ENCODE measurements around the gene FAM131C. TPM values are rescaled to one million over a fixed set of nuclear protein-coding genes. Genes with fewer than 3 reads are reported as not detected.

Gene FAM131C
- polyA plus RNA-seq, 3 donors: not detected

DNA sequence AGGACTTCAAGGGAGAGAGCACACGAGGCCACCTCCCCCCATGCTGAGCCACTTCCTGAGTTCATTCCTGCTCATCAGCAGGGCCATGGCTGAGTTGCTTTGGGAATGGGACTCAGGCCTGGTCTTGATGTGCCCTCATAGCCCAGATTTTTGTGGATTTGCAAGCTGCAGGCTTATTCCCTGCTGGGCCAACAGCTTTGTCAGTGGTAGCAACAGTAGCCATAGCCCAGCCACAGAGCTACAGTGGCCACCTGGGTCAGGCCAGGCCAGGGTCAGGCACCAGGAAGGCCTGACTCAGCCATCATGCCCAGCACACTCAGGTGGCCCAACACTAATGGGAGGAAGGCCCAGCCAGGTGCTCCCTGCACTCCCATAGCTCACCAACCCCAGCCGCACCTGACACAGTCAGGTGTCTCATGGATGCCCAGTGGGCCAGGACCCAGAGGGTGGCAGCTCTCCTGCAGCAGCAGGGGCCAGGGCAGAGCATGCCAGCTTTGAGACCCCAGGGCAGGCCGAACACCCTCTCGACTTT, 49.0 kb upstream of the FAM131C start:
- Histone ChIP-seq H3K9ac (ENCODE audit: insufficient read depth, low read length, poor library complexity, severe bottlenecking) (peak overlapping the region; percentile 15), H3K27me3 (ENCODE audit: control insufficient read depth in 2 of 2, insufficient read depth in 2 of 2, low read length in 2 of 2) (no peaks in the 10 kb centered on the region), H4K20me1 (ENCODE audit: insufficient read depth, low read length) (no peaks in the 10 kb centered on the region), H3K27ac (ENCODE audit: low read depth in 1 of 2, low read length in 2 of 2) (no peak overlapping the region), H3K4me3 (replicated peaks in 1 of 3; ENCODE audit: low read depth in 2 of 3, low read length in 3 of 3) (no peak overlapping the region), H3K79me2 (ENCODE audit: insufficient read depth, low read length) (no peaks in the 10 kb centered on the region), H3K4me1 (ENCODE audit: control insufficient read depth in 1 of 2, insufficient read depth in 2 of 2, low read length in 2 of 2) (peaks cover 3 to 4% of the 10 kb centered on the region in 2 donors), H3K4me2 (replicated peaks; ENCODE audit: extremely low read depth, low read length, poor library complexity, severe bottlenecking) (no peak overlapping the region), H3K9me3 (replicated peaks in 1 of 2; ENCODE audit: control insufficient read depth in 1 of 2, insufficient read depth in 1 of 2, low read length in 2 of 2) (no peaks in the 10 kb centered on the region), H3K36me3 (replicated peaks in 1 of 2; ENCODE audit: control insufficient read depth in 1 of 2, insufficient read depth in 2 of 2, low read length in 2 of 2) (no peaks in the 10 kb centered on the region), H2AFZ (ENCODE audit: insufficient read depth, low read depth, low read length, poor library complexity, severe bottlenecking) (no peak overlapping the region)
- WGBS (ENCODE audit: insufficient coverage): 94% methylated on average over 3 of the region's 4 CpGs
- peaks cover 8% of the 10 kb centered on the region for H3K4me1 Mint-ChIP-seq
- DNase-seq: no peak
- no peak overlapping the region for H3K4me3 Mint-ChIP-seq
- no peaks in the 10 kb centered on the region for H3K36me3 Mint-ChIP-seq
- TF ChIP-seq, protein P1, sequence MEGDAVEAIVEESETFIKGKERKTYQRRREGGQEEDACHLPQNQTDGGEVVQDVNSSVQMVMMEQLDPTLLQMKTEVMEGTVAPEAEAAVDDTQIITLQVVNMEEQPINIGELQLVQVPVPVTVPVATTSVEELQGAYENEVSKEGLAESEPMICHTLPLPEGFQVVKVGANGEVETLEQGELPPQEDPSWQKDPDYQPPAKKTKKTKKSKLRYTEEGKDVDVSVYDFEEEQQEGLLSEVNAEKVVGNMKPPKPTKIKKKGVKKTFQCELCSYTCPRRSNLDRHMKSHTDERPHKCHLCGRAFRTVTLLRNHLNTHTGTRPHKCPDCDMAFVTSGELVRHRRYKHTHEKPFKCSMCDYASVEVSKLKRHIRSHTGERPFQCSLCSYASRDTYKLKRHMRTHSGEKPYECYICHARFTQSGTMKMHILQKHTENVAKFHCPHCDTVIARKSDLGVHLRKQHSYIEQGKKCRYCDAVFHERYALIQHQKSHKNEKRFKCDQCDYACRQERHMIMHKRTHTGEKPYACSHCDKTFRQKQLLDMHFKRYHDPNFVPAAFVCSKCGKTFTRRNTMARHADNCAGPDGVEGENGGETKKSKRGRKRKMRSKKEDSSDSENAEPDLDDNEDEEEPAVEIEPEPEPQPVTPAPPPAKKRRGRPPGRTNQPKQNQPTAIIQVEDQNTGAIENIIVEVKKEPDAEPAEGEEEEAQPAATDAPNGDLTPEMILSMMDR (IDR thresholded peaks at IDR 0.05): no peak
- intact Hi-C loops (cut with micrococcal nuclease): no loop called here
- no peaks in the 10 kb centered on the region for H3K9me3 Mint-ChIP-seq
- H3K27me3 Mint-ChIP-seq (ENCODE audit: low read depth in 3 of 3): peaks cover 0 to 17% (median 5%) of the 10 kb centered on the region in 3 donors
- peak overlapping the region in 1 of 7 donors; percentile 9 for H3K27ac Mint-ChIP-seq

DNA sequence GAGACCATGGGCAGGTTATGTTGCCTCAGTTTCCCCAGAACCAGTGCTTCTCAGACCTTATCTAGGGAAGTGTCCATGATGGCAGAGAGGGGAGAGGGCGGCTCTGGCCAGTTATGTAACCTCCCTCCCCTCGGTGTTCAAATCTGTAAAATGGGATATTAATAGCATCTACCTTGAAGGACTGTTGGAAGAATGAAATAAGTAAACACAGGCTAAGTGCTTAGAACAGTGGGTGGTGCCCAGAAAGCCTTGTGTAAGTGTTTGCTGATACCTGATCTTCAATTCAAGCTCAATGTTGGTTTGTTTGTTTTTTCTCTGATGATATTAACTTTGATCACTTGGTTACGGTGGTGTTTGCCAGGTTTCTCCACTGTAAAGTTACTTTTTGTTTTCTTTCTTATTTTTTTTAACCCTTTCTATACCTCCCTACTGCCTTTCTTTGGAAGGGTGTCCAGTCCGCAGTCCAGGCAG, 47.5 kb upstream of the FAM131C start:
- no peak overlapping the region for H3K27ac ChIP-seq (ENCODE audit: low read depth in 1 of 2, low read length in 2 of 2)
- H4K20me1 ChIP-seq (ENCODE audit: insufficient read depth, low read length): no peaks in the 10 kb centered on the region
- no peaks in the 10 kb centered on the region for H3K79me2 ChIP-seq (ENCODE audit: insufficient read depth, low read length)
- no peaks in the 10 kb centered on the region for H3K36me3 Mint-ChIP-seq
- no peak overlapping the region for H3K4me3 Mint-ChIP-seq
- H3K27me3 Mint-ChIP-seq (ENCODE audit: low read depth in 3 of 3): peaks cover 0 to 10% (median 5%) of the 10 kb centered on the region in 3 donors
- no peak overlapping the region for H3K4me2 ChIP-seq (replicated peaks; ENCODE audit: extremely low read depth, low read length, poor library complexity, severe bottlenecking)
- H3K9me3 Mint-ChIP-seq: no peaks in the 10 kb centered on the region
- DNase-seq: no peak
- H3K36me3 ChIP-seq (replicated peaks in 1 of 2; ENCODE audit: control insufficient read depth in 1 of 2, insufficient read depth in 2 of 2, low read length in 2 of 2): no peaks in the 10 kb centered on the region
- TF ChIP-seq, protein P1 (IDR thresholded peaks at IDR 0.05): no peak
- intact Hi-C loops (cut with micrococcal nuclease): no loop called here
- no peak overlapping the region for H3K4me3 ChIP-seq (replicated peaks in 1 of 3; ENCODE audit: low read depth in 2 of 3, low read length in 3 of 3)
- H3K27ac Mint-ChIP-seq: no peak overlapping the region
- whole genome bisulfite sequencing (ENCODE audit: insufficient coverage): no CpG with 5 or more reads among the region's 4 CpGs
- H3K9me3 ChIP-seq (replicated peaks in 1 of 2; ENCODE audit: control insufficient read depth in 1 of 2, insufficient read depth in 1 of 2, low read length in 2 of 2): no peaks in the 10 kb centered on the region
- H2AFZ ChIP-seq (ENCODE audit: insufficient read depth, low read depth, low read length, poor library complexity, severe bottlenecking): no peak overlapping the region
- H3K4me1 Mint-ChIP-seq: peaks cover 8% of the 10 kb centered on the region
- peaks cover 3 to 4% of the 10 kb centered on the region in 2 donors for H3K4me1 ChIP-seq (ENCODE audit: control insufficient read depth in 1 of 2, insufficient read depth in 2 of 2, low read length in 2 of 2)
- no peaks in the 10 kb centered on the region for H3K27me3 ChIP-seq (ENCODE audit: control insufficient read depth in 2 of 2, insufficient read depth in 2 of 2, low read length in 2 of 2)
- H3K9ac ChIP-seq (ENCODE audit: insufficient read depth, low read length, poor library complexity, severe bottlenecking): no peak overlapping the region

Data from CD14-positive monocyte (primary cell).